ENCODE data around the gene FIS1. TPM values are rescaled to one million over a fixed set of nuclear protein-coding genes. Genes with fewer than 3 reads are reported as not detected.

The FIS1 gene
- total RNA-seq, 1 experiment from 2014 or later, result 114 TPM

DNA sequence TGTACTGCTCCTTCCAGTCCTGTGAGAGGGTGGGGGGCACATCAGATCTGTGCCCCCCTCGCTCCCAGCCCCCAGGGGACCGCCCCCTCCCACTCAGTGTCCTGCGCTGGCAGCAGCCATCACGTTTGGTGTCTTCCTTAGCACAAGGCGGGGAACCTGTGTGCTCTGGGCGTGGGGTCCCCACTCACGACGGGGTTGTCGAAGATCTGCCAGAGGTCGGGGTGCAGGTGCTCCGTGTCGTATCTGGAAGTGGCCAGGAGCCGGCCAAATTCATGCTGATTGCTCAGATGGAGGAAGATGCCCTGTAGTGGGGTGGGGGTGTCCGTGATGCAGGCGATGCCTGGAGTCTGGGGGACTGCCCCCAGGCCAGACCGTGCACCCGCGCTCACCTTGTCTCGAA is 34.7 kb downstream of the FIS1 start:
- ChIA-PET RAD21 (ENCODE audit: low non-redundant PET in 1 of 2, low total read pairs in 2 of 2, uncharacterized antibody in 2 of 2, unreplicated experiment in 2 of 2) (no interaction called here), POLR2A (no interaction called here), CTCF (no interaction called here)
- H3K27me3 ChIP-seq (ENCODE audit: insufficient read depth, low read length), result no peaks in the 10 kb centered on the region
- H3K9me2 ChIP-seq (ENCODE audit: insufficient read depth), result no peaks in the 10 kb centered on the region
- no TSS peak for BruUV-seq (replicated peaks)
- no peaks in the 10 kb centered on the region for H3K4me1 ChIP-seq (ENCODE audit: control insufficient read depth in 1 of 2, insufficient read depth in 2 of 2, low read length in 2 of 2)
- H3K9ac ChIP-seq (ENCODE audit: low read length), result no peak overlapping the region
- no peak for DNase-seq (ENCODE audit: low read depth, low spot score)
- ATAC-seq, result no peak
- no peak overlapping the region for H2AFZ ChIP-seq (ENCODE audit: low read depth, low read length, poor library complexity, severe bottlenecking)
- H3K36me3 ChIP-seq (ENCODE audit: control insufficient read depth in 1 of 2, insufficient read depth in 2 of 2, low read length in 2 of 2), result peaks cover 8 to 13% of the 10 kb centered on the region in 2 experiments
- H3K79me2 ChIP-seq (ENCODE audit: insufficient read depth, low read length), result no peaks in the 10 kb centered on the region
- no peaks in the 10 kb centered on the region for H4K20me1 ChIP-seq (ENCODE audit: insufficient read depth)
- no peaks in the 10 kb centered on the region for H3K9me3 ChIP-seq (ENCODE audit: control insufficient read depth in 1 of 2, insufficient read depth in 1 of 2, low read depth in 1 of 2, low read length in 2 of 2)
- intact Hi-C loops (cut with micrococcal nuclease), result no loop called here
- H3K27ac ChIP-seq (ENCODE audit: low read depth, low read length), result no peak overlapping the region
- no peak overlapping the region for H3K4me3 ChIP-seq (replicated peaks in 1 of 2; ENCODE audit: low read depth in 1 of 2, low read length in 2 of 2)
- TF ChIP-seq JUND (IDR thresholded peaks at IDR 0.05), result no peak
- no peak for TF ChIP-seq FOSL1 (IDR thresholded peaks at IDR 0.05; ENCODE audit: low read depth)
- TF ChIP-seq SRF (IDR thresholded peaks at IDR 0.05; ENCODE audit: low read depth), result no peak
- TF ChIP-seq CEBPB (IDR thresholded peaks at IDR 0.05; ENCODE audit: low read depth), result no peak
- H3K4me2 ChIP-seq (ENCODE audit: low read length), result no peak overlapping the region

DNA sequence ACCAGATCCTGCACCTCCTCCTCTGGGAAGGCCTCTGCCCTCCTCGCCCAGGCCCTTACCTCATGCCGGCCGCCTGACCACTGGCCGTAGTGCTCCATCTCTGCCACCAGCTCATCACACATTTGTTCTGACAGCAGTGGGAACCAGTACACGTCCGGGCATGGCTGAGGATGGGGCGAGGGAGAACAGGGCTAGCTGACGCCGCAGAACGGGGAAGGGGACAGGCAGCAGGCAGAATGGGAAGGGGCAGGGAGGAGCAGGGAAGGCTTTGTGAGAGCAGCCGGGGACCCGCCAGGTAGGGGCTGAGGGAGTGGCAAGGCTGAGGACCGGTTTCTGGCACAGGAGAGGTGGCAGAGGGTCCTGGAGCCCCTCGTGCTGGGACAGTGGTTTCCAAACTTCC is 36.1 kb downstream of the FIS1 start:
- intact Hi-C loops (cut with micrococcal nuclease), result no loop called here
- CTCF ChIA-PET, result no interaction called here
- TF ChIP-seq RAD21 (IDR thresholded peaks at IDR 0.05; ENCODE audit: low read depth) (no peak), EGR1 (IDR thresholded peaks at IDR 0.05; ENCODE audit: low read depth) (no peak), YY1 (IDR thresholded peaks at IDR 0.05; ENCODE audit: extremely low read depth, insufficient replicate concordance, low read depth, low read length) (no peak), CBX3 (IDR thresholded peaks at IDR 0.05; ENCODE audit: low read depth) (no peak), CEBPB (IDR thresholded peaks at IDR 0.05; ENCODE audit: low read depth) (no peak), SRF (IDR thresholded peaks at IDR 0.05; ENCODE audit: low read depth) (no peak), POLR2AphosphoS5 (IDR thresholded peaks at IDR 0.05; ENCODE audit: low read depth, low read length) (no peak), EZH2 (IDR thresholded peaks at IDR 0.05) (no peak), ZNF274 (IDR thresholded peaks at IDR 0.05; ENCODE audit: low read depth, low read length) (no peak), FOSL1 (IDR thresholded peaks at IDR 0.05; ENCODE audit: low read depth) (no peak)
- TF ChIP-seq, protein P1, sequence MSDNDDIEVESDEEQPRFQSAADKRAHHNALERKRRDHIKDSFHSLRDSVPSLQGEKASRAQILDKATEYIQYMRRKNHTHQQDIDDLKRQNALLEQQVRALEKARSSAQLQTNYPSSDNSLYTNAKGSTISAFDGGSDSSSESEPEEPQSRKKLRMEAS (IDR thresholded peaks at IDR 0.05), result no peak
- TF ChIP-seq, protein P2, sequence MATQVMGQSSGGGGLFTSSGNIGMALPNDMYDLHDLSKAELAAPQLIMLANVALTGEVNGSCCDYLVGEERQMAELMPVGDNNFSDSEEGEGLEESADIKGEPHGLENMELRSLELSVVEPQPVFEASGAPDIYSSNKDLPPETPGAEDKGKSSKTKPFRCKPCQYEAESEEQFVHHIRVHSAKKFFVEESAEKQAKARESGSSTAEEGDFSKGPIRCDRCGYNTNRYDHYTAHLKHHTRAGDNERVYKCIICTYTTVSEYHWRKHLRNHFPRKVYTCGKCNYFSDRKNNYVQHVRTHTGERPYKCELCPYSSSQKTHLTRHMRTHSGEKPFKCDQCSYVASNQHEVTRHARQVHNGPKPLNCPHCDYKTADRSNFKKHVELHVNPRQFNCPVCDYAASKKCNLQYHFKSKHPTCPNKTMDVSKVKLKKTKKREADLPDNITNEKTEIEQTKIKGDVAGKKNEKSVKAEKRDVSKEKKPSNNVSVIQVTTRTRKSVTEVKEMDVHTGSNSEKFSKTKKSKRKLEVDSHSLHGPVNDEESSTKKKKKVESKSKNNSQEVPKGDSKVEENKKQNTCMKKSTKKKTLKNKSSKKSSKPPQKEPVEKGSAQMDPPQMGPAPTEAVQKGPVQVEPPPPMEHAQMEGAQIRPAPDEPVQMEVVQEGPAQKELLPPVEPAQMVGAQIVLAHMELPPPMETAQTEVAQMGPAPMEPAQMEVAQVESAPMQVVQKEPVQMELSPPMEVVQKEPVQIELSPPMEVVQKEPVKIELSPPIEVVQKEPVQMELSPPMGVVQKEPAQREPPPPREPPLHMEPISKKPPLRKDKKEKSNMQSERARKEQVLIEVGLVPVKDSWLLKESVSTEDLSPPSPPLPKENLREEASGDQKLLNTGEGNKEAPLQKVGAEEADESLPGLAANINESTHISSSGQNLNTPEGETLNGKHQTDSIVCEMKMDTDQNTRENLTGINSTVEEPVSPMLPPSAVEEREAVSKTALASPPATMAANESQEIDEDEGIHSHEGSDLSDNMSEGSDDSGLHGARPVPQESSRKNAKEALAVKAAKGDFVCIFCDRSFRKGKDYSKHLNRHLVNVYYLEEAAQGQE (IDR thresholded peaks at IDR 0.05; ENCODE audit: low read depth), result no peak
- TF ChIP-seq, protein P3, sequence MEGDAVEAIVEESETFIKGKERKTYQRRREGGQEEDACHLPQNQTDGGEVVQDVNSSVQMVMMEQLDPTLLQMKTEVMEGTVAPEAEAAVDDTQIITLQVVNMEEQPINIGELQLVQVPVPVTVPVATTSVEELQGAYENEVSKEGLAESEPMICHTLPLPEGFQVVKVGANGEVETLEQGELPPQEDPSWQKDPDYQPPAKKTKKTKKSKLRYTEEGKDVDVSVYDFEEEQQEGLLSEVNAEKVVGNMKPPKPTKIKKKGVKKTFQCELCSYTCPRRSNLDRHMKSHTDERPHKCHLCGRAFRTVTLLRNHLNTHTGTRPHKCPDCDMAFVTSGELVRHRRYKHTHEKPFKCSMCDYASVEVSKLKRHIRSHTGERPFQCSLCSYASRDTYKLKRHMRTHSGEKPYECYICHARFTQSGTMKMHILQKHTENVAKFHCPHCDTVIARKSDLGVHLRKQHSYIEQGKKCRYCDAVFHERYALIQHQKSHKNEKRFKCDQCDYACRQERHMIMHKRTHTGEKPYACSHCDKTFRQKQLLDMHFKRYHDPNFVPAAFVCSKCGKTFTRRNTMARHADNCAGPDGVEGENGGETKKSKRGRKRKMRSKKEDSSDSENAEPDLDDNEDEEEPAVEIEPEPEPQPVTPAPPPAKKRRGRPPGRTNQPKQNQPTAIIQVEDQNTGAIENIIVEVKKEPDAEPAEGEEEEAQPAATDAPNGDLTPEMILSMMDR (IDR thresholded peaks at IDR 0.05 in 2 of 3, conservative IDR thresholded peaks at IDR 0.05 in 1 of 3; ENCODE audit: borderline replicate concordance in 1 of 3, insufficient read depth in 1 of 3, low read depth in 2 of 3, low read length in 2 of 3), result no peak

More for the DNA sequence above, 36.1 kb downstream of the FIS1 start:
- Histone ChIP-seq H3K4me3 (replicated peaks in 1 of 2; ENCODE audit: low read depth in 1 of 2, low read length in 2 of 2) (no peak overlapping the region), H3K27me3 (ENCODE audit: insufficient read depth, low read length) (no peaks in the 10 kb centered on the region), H3K36me3 (ENCODE audit: control insufficient read depth in 1 of 2, insufficient read depth in 2 of 2, low read length in 2 of 2) (peaks cover 8 to 9% of the 10 kb centered on the region in 2 experiments; a peak in 3 of 4 replicates), H3K4me2 (ENCODE audit: low read length) (no peak overlapping the region), H3K27ac (ENCODE audit: low read depth, low read length) (no peak overlapping the region), H3K79me2 (ENCODE audit: insufficient read depth, low read length) (no peaks in the 10 kb centered on the region), H3K4me1 (ENCODE audit: control insufficient read depth in 1 of 2, insufficient read depth in 2 of 2, low read length in 2 of 2) (no peaks in the 10 kb centered on the region), H2AFZ (ENCODE audit: low read depth, low read length, poor library complexity, severe bottlenecking) (no peak overlapping the region), H3K9me2 (ENCODE audit: insufficient read depth) (no peaks in the 10 kb centered on the region), H3K9ac (ENCODE audit: low read length) (no peak overlapping the region), H4K20me1 (ENCODE audit: insufficient read depth) (no peaks in the 10 kb centered on the region), H3K9me3 (ENCODE audit: control insufficient read depth in 1 of 2, insufficient read depth in 1 of 2, low read depth in 1 of 2, low read length in 2 of 2) (no peaks in the 10 kb centered on the region)
- DNase-seq (ENCODE audit: low read depth, low spot score) (no peak), ATAC-seq (no peak)
- POLR2A ChIA-PET, result interaction anchor here (1.5 kb wide), 1 partner anchor 9 kb away, joined by 4 read pairs; the partner anchor contains the start of genes PLOD3 and ZNHIT1
- RAD21 ChIA-PET (ENCODE audit: low non-redundant PET in 1 of 2, low total read pairs in 2 of 2, uncharacterized antibody in 2 of 2, unreplicated experiment in 2 of 2), result no interaction called here
- no TSS peak for BruUV-seq (replicated peaks)
